ENCODE measurements around the gene CDC42BPB.

The CDC42BPB gene

GRCh38 chr14:102962111-102962627, 95.2 kb downstream of the CDC42BPB start:
- H3K4me3 ChIP-seq (ENCODE audit: low read length) = no peak overlapping the region
- H3K9me3 ChIP-seq (ENCODE audit: low read length) = peaks cover 3% of the 10 kb centered on the region
- H3K36me3 ChIP-seq (ENCODE audit: insufficient read depth, low read length) = peaks cover 91% of the 10 kb centered on the region
- no peaks in the 10 kb centered on the region for H3K4me1 ChIP-seq (ENCODE audit: insufficient read depth, low read length)
- no peaks in the 10 kb centered on the region for H3K27me3 ChIP-seq (ENCODE audit: insufficient read depth, low read length)
- H2AFZ ChIP-seq (ENCODE audit: low read depth, low read length) = no peak overlapping the region

GRCh38 chr14:102958461-102958860, 98.9 kb downstream of the CDC42BPB start:
- Histone ChIP-seq H2AFZ (ENCODE audit: low read depth, low read length) (no peak overlapping the region), H3K36me3 (ENCODE audit: insufficient read depth, low read length) (peaks cover 86% of the 10 kb centered on the region)

DNA sequence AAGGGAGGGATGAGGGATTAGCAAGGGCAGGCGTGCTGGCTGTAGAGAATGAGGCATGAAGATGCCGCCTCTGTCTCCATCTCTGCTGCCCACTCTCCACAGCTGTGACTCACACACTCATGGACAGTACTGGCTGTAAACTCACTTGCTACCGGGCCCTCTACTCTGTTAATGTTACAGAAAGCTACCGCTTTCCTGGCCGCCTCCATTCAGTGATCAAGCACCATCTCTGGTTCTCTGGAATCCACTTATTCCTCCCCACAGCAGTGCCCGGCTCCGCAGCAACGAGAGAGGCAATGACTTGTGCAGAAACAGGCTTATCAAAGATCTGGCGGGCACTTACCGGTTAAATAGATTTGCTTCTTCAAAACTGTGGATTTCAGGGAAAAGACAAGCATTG, 100.1 kb downstream of the CDC42BPB start:
- H3K9me3 ChIP-seq (ENCODE audit: low read length) = no peaks in the 10 kb centered on the region
- no peaks in the 10 kb centered on the region for H3K4me1 ChIP-seq (ENCODE audit: insufficient read depth, low read length)
- H3K36me3 ChIP-seq (ENCODE audit: insufficient read depth, low read length) = peaks cover 86% of the 10 kb centered on the region
- no peak overlapping the region for H3K4me3 ChIP-seq (ENCODE audit: low read length)
- H3K27me3 ChIP-seq (ENCODE audit: insufficient read depth, low read length) = no peaks in the 10 kb centered on the region
- no peak overlapping the region for H2AFZ ChIP-seq (ENCODE audit: low read depth, low read length)

More at GRCh38 chr14:102958461-102958860, 98.9 kb downstream of the CDC42BPB start:
- H3K27me3 ChIP-seq (ENCODE audit: insufficient read depth, low read length) = no peaks in the 10 kb centered on the region
- no peaks in the 10 kb centered on the region for H3K9me3 ChIP-seq (ENCODE audit: low read length)
- H3K4me1 ChIP-seq (ENCODE audit: insufficient read depth, low read length) = no peaks in the 10 kb centered on the region
- H3K4me3 ChIP-seq (ENCODE audit: low read length) = no peak overlapping the region

GRCh38 chr14:102955636-102956408, 101.5 kb downstream of the CDC42BPB start:
- H3K4me3 ChIP-seq (ENCODE audit: low read length) = no peak overlapping the region
- no peaks in the 10 kb centered on the region for H3K27me3 ChIP-seq (ENCODE audit: insufficient read depth, low read length)
- no peaks in the 10 kb centered on the region for H3K4me1 ChIP-seq (ENCODE audit: insufficient read depth, low read length)
- H3K36me3 ChIP-seq (ENCODE audit: insufficient read depth, low read length) = peaks cover 86% of the 10 kb centered on the region
- no peak overlapping the region for H2AFZ ChIP-seq (ENCODE audit: low read depth, low read length)
- H3K9me3 ChIP-seq (ENCODE audit: low read length) = no peaks in the 10 kb centered on the region

GRCh38 chr14:102954081-102954789, 103.1 kb downstream of the CDC42BPB start:
- no peak overlapping the region for H2AFZ ChIP-seq (ENCODE audit: low read depth, low read length)
- H3K27me3 ChIP-seq (ENCODE audit: insufficient read depth, low read length) = no peaks in the 10 kb centered on the region
- H3K4me1 ChIP-seq (ENCODE audit: insufficient read depth, low read length) = no peaks in the 10 kb centered on the region
- peaks cover 85% of the 10 kb centered on the region for H3K36me3 ChIP-seq (ENCODE audit: insufficient read depth, low read length)
- no peak overlapping the region for H3K4me3 ChIP-seq (ENCODE audit: low read length)
- no peaks in the 10 kb centered on the region for H3K9me3 ChIP-seq (ENCODE audit: low read length)

GRCh38 chr14:102953100-102953499, 104.2 kb downstream of the CDC42BPB start:
- peaks cover 83% of the 10 kb centered on the region for H3K36me3 ChIP-seq (ENCODE audit: insufficient read depth, low read length)
- H2AFZ ChIP-seq (ENCODE audit: low read depth, low read length) = no peak overlapping the region
- no peak overlapping the region for H3K4me3 ChIP-seq (ENCODE audit: low read length)

GRCh38 chr14:102952276-102952675, 105.1 kb downstream of the CDC42BPB start:
- H3K4me1 ChIP-seq (ENCODE audit: insufficient read depth, low read length) = no peaks in the 10 kb centered on the region
- no peaks in the 10 kb centered on the region for H3K27me3 ChIP-seq (ENCODE audit: insufficient read depth, low read length)
- no peak overlapping the region for H2AFZ ChIP-seq (ENCODE audit: low read depth, low read length)
- no peaks in the 10 kb centered on the region for H3K9me3 ChIP-seq (ENCODE audit: low read length)
- H3K4me3 ChIP-seq (ENCODE audit: low read length) = no peak overlapping the region
- H3K36me3 ChIP-seq (ENCODE audit: insufficient read depth, low read length) = peaks cover 82% of the 10 kb centered on the region

More at GRCh38 chr14:102953100-102953499, 104.2 kb downstream of the CDC42BPB start:
- H3K4me1 ChIP-seq (ENCODE audit: insufficient read depth, low read length) = no peaks in the 10 kb centered on the region
- no peaks in the 10 kb centered on the region for H3K27me3 ChIP-seq (ENCODE audit: insufficient read depth, low read length)
- no peaks in the 10 kb centered on the region for H3K9me3 ChIP-seq (ENCODE audit: low read length)

GRCh38 chr14:102951799-102952198, 105.5 kb downstream of the CDC42BPB start:
- peaks cover 82% of the 10 kb centered on the region for H3K36me3 ChIP-seq (ENCODE audit: insufficient read depth, low read length)
- H2AFZ ChIP-seq (ENCODE audit: low read depth, low read length) = no peak overlapping the region
- no peaks in the 10 kb centered on the region for H3K4me1 ChIP-seq (ENCODE audit: insufficient read depth, low read length)

GRCh38 chr14:102951034-102951433, 106.3 kb downstream of the CDC42BPB start:
- H3K4me3 ChIP-seq (ENCODE audit: low read length) = no peak overlapping the region
- no peak overlapping the region for H2AFZ ChIP-seq (ENCODE audit: low read depth, low read length)
- peaks cover 83% of the 10 kb centered on the region for H3K36me3 ChIP-seq (ENCODE audit: insufficient read depth, low read length)
- H3K27me3 ChIP-seq (ENCODE audit: insufficient read depth, low read length) = no peaks in the 10 kb centered on the region
- H3K4me1 ChIP-seq (ENCODE audit: insufficient read depth, low read length) = no peaks in the 10 kb centered on the region
- no peaks in the 10 kb centered on the region for H3K9me3 ChIP-seq (ENCODE audit: low read length)

More at GRCh38 chr14:102951799-102952198, 105.5 kb downstream of the CDC42BPB start:
- H3K4me3 ChIP-seq (ENCODE audit: low read length) = no peak overlapping the region
- no peaks in the 10 kb centered on the region for H3K9me3 ChIP-seq (ENCODE audit: low read length)
- H3K27me3 ChIP-seq (ENCODE audit: insufficient read depth, low read length) = no peaks in the 10 kb centered on the region

DNA sequence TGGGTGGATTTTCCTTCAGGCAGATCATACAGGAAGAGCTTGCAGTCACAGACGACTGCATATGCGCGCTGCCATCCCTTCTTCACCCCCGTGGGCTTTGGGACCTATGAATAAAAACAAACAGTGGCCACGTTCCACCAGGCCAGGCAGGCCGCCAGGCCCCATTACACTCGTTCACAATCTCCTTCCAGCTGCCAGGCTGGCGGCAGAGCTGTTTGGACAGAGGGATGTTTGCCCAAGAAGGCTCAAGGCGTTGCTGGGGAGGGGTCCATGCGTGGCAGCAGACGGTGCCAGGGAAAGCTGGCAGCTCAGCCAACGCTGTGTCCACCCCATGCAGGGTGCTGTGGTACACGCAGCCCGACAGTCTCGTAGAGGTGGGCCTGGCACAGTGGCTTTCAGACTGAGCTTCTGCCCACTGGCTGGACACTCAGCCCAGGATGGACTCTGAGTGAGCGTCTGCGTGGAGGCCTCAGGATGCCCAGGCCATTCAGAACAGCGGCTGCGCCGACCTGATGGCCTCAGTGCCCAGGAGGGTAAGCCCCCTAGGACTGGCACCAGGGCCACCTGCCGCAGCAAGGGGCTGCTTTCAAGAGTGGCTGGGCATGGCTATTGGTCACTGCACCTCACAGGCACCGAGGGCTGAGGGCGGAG, 107.4 kb downstream of the CDC42BPB start:
- H3K9me3 ChIP-seq (ENCODE audit: low read length) = no peaks in the 10 kb centered on the region
- H3K36me3 ChIP-seq (ENCODE audit: insufficient read depth, low read length) = peaks cover 85% of the 10 kb centered on the region
- H3K4me3 ChIP-seq (ENCODE audit: low read length) = no peak overlapping the region
- H2AFZ ChIP-seq (ENCODE audit: low read depth, low read length) = no peak overlapping the region
- no peaks in the 10 kb centered on the region for H3K4me1 ChIP-seq (ENCODE audit: insufficient read depth, low read length)
- H3K27me3 ChIP-seq (ENCODE audit: insufficient read depth, low read length) = no peaks in the 10 kb centered on the region

GRCh38 chr14:102949062-102949800, 108.1 kb downstream of the CDC42BPB start:
- H3K27me3 ChIP-seq (ENCODE audit: insufficient read depth, low read length) = no peaks in the 10 kb centered on the region
- H3K36me3 ChIP-seq (ENCODE audit: insufficient read depth, low read length) = peaks cover 85% of the 10 kb centered on the region
- no peaks in the 10 kb centered on the region for H3K9me3 ChIP-seq (ENCODE audit: low read length)
- no peak overlapping the region for H2AFZ ChIP-seq (ENCODE audit: low read depth, low read length)
- H3K4me1 ChIP-seq (ENCODE audit: insufficient read depth, low read length) = no peaks in the 10 kb centered on the region
- H3K4me3 ChIP-seq (ENCODE audit: low read length) = no peak overlapping the region

- H2AFZ ChIP-seq (ENCODE audit: low read depth, low read length) = no peak overlapping the region
- no peak overlapping the region for H3K4me3 ChIP-seq (ENCODE audit: low read length)
- H3K9me3 ChIP-seq (ENCODE audit: low read length) = no peaks in the 10 kb centered on the region
- peaks cover 85% of the 10 kb centered on the region for H3K36me3 ChIP-seq (ENCODE audit: insufficient read depth, low read length)
- no peaks in the 10 kb centered on the region for H3K27me3 ChIP-seq (ENCODE audit: insufficient read depth, low read length)
- H3K4me1 ChIP-seq (ENCODE audit: insufficient read depth, low read length) = no peaks in the 10 kb centered on the region
These were observed 108.7 kb downstream of the CDC42BPB start for GRCh38 chr14:102948698-102949061.
